Measurements from ENCODE around the gene FAM170B. TPM values are rescaled to one million over a fixed set of nuclear protein-coding genes. Genes with fewer than 3 reads are reported as not detected.

Gene FAM170B
- total and polyA plus RNA-seq, 9 of the 15 experiments (the other 6 are each of a cell fraction or from before 2014, with no cell fraction given), result 0.11 to 0.21 TPM; not detected in 7

GRCh38 chr10:49173201-49173772 is 39.5 kb upstream of the FAM170B start (continued):
- 0 out of 2 replicates have a peak, but pooled peaks have one; percentile 29 for TF ChIP-seq ZNF324 (CRISPR knock-in tag; IDR thresholded peaks at IDR 0.05)
- no peak for TF ChIP-seq NCOA6 (IDR thresholded peaks at IDR 0.05)
- peak; percentile 42 for TF ChIP-seq TBP (optimal IDR thresholded peaks at IDR 0.05; ENCODE audit: low read depth, low read length)
- TF ChIP-seq TAF15 (IDR thresholded peaks at IDR 0.05; ENCODE audit: low read depth, low read length), result no peak
- TF ChIP-seq NFIX (CRISPR knock-in tag; IDR thresholded peaks at IDR 0.05; ENCODE audit: low read depth), result no peak
- 0 out of 2 replicates have a peak, but pooled peaks have one; percentile 40 for TF ChIP-seq OTX1 (CRISPR knock-in tag; IDR thresholded peaks at IDR 0.05)
- TF ChIP-seq ZNF57 (CRISPR knock-in tag; IDR thresholded peaks at IDR 0.05), result no peak
- TF ChIP-seq HDGF (IDR thresholded peaks at IDR 0.05), result peak; percentile 91
- TF ChIP-seq HMG20B (CRISPR knock-in tag; IDR thresholded peaks at IDR 0.05), result no peak
- no peak for TF ChIP-seq BMI1 (IDR thresholded peaks at IDR 0.05; ENCODE audit: low read length)
- TF ChIP-seq GTF2F1 (IDR thresholded peaks at IDR 0.05; ENCODE audit: low read depth, low read length), result no peak
- no peak for TF ChIP-seq CEBPB (tag; IDR thresholded peaks at IDR 0.05)
- no peak for TF ChIP-seq ZNF398 (CRISPR knock-in tag; IDR thresholded peaks at IDR 0.05)
- no peak; the same call in 1 of the 2 replicates for TF ChIP-seq ZKSCAN8 (CRISPR knock-in tag; IDR thresholded peaks at IDR 0.05)
- TF ChIP-seq ZBTB1 (CRISPR knock-in tag; IDR thresholded peaks at IDR 0.05; ENCODE audit: borderline replicate concordance, low read depth), result no peak
- no peak for TF ChIP-seq HOXB6 (CRISPR knock-in tag; IDR thresholded peaks at IDR 0.05; ENCODE audit: borderline replicate concordance)
- peak; percentile 9; the same call in 1 of the 2 replicates for TF ChIP-seq MAFG (tag; conservative IDR thresholded peaks at IDR 0.05)
- no peak for TF ChIP-seq SAFB2 (IDR thresholded peaks at IDR 0.05; ENCODE audit: borderline replicate concordance, low read depth, low read length, severe bottlenecking)
- peak; percentile 62 for TF ChIP-seq TOE1 (IDR thresholded peaks at IDR 0.05; ENCODE audit: borderline replicate concordance)
- no peak for TF ChIP-seq TOE1 (CRISPR knock-in tag; IDR thresholded peaks at IDR 0.05; ENCODE audit: borderline replicate concordance, low read depth)
- TF ChIP-seq ETV1 (tag; conservative IDR thresholded peaks at IDR 0.05; ENCODE audit: low read depth), result no peak
- no peak for TF ChIP-seq MTA1 (IDR thresholded peaks at IDR 0.05; ENCODE audit: borderline replicate concordance)
- no peak for TF ChIP-seq ZBTB11 (CRISPR knock-in tag; IDR thresholded peaks at IDR 0.05)
- no peak for TF ChIP-seq ZBED1 (IDR thresholded peaks at IDR 0.05)
- no peak for TF ChIP-seq MYBL2 (IDR thresholded peaks at IDR 0.05; ENCODE audit: low read depth)
- no peak for TF ChIP-seq MYBL2 (CRISPR knock-in tag; IDR thresholded peaks at IDR 0.05; ENCODE audit: borderline replicate concordance)

Data from K562 (cell line).